Omental fat pad (tissue), 4 donors: Measurements from ENCODE around the gene CD300LB. TPM values are rescaled to one million over a fixed set of nuclear protein-coding genes. Genes with fewer than 3 reads are reported as not detected.

Source experiments
- ATAC-seq: fragments of 150-250 bp; one replicate; pipeline ENCODE4 v1.9.1; 2016; ENCODE audit warnings: mild to moderate bottlenecking, moderate library complexity; ENCODE audit not compliant: low FRiP score
- DNase-seq: peaks from one replicate; pipeline ENCODE4 v3.0.0-alpha.2; 2019; ENCODE audit warnings: low spot score
- total RNA-seq, 4 donors: library from RNA; depleted of rRNA; stranded (reverse); fragments of >200 nt; gene quantifications; one replicate each; pipeline ENCODE4 v1.1.0, GENCODE V29; 2016
- TF ChIP-seq, protein P1 (sequence below), 3 donors: fragments of 450-650 bp; IDR thresholded peaks; one replicate each; pipeline ENCODE4 v1.5.1; 2016 to 2017; ENCODE audit warnings: antibody characterized with exemption in 3 of 3, mild to moderate bottlenecking in 3 of 3, moderate library complexity in 2 of 3

The CD300LB gene
- total RNA-seq, 4 donors from 2014 or later = 0.63 to 14.1 (median 0.86) TPM

DNA sequence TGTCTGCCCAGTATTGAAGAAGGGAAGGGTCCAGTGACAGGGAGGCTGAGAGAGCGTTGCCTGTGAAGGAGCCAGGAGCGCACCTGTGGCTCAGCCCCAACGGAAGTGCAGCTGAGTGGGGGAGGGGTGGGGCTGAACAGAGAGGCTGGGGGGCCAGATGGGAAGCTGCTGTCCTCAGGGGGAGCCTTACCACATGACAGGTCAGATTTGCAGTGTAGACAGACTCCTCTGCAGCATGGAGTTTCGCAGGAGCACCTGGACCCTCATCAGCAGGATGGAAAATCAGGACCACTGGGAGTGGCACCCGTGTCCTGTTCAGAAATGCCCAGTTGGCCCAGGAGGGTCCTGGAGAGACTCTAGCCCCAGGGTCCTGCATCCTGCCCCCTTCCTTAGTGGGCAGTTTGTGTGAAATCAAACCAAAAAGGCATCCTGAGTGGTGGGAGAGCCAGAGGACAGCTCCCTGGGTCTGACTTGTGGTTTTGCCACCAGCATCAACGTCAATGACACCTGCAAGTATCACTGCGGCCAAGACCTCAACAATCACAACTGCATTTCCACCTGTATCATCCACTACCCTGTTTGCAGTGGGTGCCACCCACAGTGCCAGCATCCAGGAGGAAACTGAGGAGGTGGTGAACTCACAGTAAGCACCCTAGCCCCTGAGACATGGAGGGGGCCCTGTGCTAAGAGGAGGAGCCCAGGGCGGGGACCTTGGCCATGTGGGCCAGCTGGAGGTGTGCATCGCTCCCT, 57.1 kb downstream of the CD300LB start:
- TF ChIP-seq, protein P1, sequence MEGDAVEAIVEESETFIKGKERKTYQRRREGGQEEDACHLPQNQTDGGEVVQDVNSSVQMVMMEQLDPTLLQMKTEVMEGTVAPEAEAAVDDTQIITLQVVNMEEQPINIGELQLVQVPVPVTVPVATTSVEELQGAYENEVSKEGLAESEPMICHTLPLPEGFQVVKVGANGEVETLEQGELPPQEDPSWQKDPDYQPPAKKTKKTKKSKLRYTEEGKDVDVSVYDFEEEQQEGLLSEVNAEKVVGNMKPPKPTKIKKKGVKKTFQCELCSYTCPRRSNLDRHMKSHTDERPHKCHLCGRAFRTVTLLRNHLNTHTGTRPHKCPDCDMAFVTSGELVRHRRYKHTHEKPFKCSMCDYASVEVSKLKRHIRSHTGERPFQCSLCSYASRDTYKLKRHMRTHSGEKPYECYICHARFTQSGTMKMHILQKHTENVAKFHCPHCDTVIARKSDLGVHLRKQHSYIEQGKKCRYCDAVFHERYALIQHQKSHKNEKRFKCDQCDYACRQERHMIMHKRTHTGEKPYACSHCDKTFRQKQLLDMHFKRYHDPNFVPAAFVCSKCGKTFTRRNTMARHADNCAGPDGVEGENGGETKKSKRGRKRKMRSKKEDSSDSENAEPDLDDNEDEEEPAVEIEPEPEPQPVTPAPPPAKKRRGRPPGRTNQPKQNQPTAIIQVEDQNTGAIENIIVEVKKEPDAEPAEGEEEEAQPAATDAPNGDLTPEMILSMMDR (IDR thresholded peaks at IDR 0.05) = no peak
- ATAC-seq = no peak
- no peak for DNase-seq

DNA sequence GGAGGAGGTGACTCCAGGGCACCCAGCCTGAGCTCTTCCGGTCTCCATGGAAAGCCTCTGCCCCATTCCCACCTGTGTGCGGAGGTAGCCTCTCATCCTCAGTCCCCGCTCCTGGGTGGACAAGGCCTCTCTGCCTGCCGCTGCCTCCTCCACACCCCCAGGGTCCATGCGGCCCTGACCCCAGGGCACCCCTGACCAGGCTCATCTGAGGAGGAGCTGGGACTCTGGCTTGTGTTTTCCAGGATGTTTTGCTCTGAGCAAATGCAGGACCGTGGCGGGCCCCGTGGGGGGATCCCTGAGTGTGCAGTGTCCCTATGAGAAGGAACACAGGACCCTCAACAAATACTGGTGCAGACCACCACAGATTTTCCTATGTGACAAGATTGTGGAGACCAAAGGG, 58.0 kb downstream of the CD300LB start:
- DNase-seq (no peak), ATAC-seq (no peak)
- TF ChIP-seq, protein P1 (IDR thresholded peaks at IDR 0.05) = no peak

DNA sequence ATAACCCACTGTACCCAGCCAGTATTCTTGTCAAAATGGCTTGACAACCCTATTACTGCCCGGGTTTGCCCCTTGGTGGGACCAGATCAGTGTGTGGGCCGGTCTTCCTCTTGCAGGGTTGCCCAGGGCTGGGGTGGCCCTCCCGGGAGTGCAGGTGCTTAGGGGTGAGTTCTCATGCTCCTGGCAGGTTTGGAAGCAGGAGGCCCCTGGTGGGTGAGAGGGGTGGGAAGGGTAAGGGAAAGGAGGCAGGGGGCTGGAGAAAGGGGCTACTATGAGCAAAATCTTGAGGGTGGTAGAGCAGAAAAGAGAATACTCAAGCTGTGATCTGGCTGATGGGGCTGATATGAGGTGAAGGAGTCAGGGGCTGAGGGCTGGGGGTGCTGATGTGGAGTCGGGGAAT, 58.4 kb downstream of the CD300LB start:
- TF ChIP-seq, protein P1 (IDR thresholded peaks at IDR 0.05) = no peak
- ATAC-seq (no peak), DNase-seq (no peak)

DNA sequence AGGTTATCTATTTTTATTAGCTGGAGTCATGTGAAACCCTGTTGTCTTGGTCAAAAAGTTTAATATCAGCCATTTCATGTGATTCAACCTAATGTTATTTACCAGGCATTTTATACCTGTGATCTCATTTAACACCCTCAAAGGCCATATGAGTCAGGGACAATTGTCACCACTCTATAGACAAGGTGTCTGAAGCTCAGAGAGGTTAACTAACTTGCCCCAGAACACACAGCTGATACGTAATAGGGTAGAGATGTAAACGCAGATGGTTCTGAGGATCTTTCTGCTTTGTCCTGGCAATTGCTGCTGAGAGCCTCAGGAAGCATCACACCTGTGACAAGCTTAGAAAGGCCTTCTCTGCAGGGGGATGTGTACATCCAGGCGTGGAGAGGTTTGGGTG, 59.9 kb downstream of the CD300LB start:
- DNase-seq (no peak), ATAC-seq (no peak)
- TF ChIP-seq, protein P1 (IDR thresholded peaks at IDR 0.05) = no peak

Other genes with a start within 250 kb of the CD300LB start
- 1 to 10 TPM in 2 of 4 donors, under 1 TPM in 2; 0.72 to 2.4 (median 1.4) TPM for gene KIF19, start 205.2 kb downstream of the CD300LB start, total RNA-seq
- under 1 TPM in 1 of 4 donors, not detected in 3; 0.36 TPM for gene BTBD17, start 169.6 kb downstream of the CD300LB start, total RNA-seq
- not detected for gene GPR142, start 164.0 kb downstream of the CD300LB start, total RNA-seq
- gene GPRC5C, start 99.4 kb downstream of the CD300LB start, total RNA-seq = 10 to 100 TPM; 11.5 to 29.0 (median 16.0) TPM
- 10 to 100 TPM in 3 of 4 donors, 1 to 10 TPM in 1; 4.8 to 24.6 (median 16.6) TPM for gene CD300A, start 64.8 kb downstream of the CD300LB start, total RNA-seq
- gene CD300C, start 14.6 kb upstream of the CD300LB start, total RNA-seq = 1 to 10 TPM; 1.6 to 9.4 (median 2.1) TPM
- not detected for gene CD300H, start 36.0 kb upstream of the CD300LB start, total RNA-seq
- gene CD300LD, start 60.8 kb upstream of the CD300LB start, total RNA-seq = under 1 TPM in 1 of 4 donors, not detected in 3; 0.79 TPM
- gene CD300E, start 92.3 kb upstream of the CD300LB start, total RNA-seq = 1 to 10 TPM; 1.6 to 9.2 (median 2.2) TPM
- 1 to 10 TPM in 3 of 4 donors, not detected in 1; 1.1 to 2.5 (median 2.2) TPM for gene CD300LF, start 181.4 kb upstream of the CD300LB start, total RNA-seq
- gene RAB37, start 205.8 kb upstream of the CD300LB start, total RNA-seq = 1 to 10 TPM in 2 of 4 donors, under 1 TPM in 2; 0.48 to 3.0 (median 1.4) TPM
- gene NHERF1, start 217.2 kb upstream of the CD300LB start, total RNA-seq = 10 to 100 TPM; 18.0 to 51.7 (median 21.8) TPM
- 10 to 100 TPM; 15.1 to 35.9 (median 24.2) TPM for gene NAT9, start 244.9 kb upstream of the CD300LB start, total RNA-seq